GM21528 (cell line): Measurements from ENCODE around the gene TEAD3.

ENCODE experiments used
- ATAC-seq: cut with Tn5 transposase; IDR thresholded peaks from one replicate; pipeline ENCODE4 v1.9.1; 2021; ENCODE audit warnings: mild to moderate bottlenecking, moderate library complexity; ENCODE audit not compliant: unreplicated experiment, low FRiP score

The TEAD3 gene

GRCh38 chr6:35478259-35478658 is 18.6 kb downstream of the TEAD3 start:
- ATAC-seq, result no peak

DNA sequence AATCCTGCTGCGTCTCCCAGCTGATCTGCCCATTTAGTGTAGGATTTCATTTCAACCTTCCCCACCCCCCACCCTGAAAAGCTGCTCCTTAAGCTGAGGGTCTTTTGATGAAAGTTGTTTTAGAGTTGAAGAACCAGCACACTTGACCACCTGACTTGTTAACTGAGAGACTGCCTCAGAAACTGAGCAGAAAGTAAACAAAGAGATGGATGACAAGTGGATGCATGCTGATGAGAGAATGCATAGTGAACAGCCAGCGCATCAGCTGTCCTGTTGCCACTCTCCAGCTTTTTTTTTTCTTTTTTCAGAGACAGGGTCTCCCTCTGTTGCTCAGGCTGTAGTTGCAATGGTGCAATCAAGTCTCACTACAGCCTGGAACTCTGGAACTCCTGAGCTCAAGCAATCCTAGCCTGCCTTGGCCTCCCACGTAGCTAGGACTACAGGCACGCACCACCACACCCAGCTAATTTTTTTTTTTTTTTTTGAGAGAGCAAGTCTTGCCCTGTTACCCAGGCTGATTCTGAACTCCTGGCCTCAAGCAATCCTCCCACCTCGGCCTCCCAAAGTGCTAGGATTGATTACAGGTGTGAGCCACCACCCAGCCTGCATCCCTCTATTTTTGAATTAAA is 19.2 kb downstream of the TEAD3 start:
- ATAC-seq, result no peak

- ATAC-seq, result no peak
Measured at GRCh38 chr6:35477028-35477427, 19.9 kb downstream of the TEAD3 start.

DNA sequence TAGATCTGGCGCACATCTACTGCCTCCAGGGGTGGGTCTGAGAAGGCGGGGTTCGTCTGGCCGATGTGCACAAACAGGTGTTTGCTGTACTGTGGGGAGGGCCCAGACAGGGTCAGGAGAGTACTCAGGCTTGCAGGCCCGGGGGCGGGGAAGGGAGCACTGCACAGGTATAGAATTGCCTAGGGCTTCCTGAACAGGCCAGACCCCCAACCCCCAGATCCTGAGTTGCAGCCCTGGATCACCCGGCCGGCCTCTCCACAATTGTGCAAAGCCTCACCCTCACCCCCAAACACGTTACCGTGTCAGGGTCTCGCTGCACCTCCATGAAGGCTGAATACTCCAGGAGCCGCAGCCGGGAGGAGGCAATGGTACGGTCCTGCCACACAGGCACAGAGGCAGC is 20.9 kb downstream of the TEAD3 start:
- ATAC-seq, result no peak

- ATAC-seq, result no peak
Measured at GRCh38 chr6:35475573-35475972, 21.3 kb downstream of the TEAD3 start.

DNA sequence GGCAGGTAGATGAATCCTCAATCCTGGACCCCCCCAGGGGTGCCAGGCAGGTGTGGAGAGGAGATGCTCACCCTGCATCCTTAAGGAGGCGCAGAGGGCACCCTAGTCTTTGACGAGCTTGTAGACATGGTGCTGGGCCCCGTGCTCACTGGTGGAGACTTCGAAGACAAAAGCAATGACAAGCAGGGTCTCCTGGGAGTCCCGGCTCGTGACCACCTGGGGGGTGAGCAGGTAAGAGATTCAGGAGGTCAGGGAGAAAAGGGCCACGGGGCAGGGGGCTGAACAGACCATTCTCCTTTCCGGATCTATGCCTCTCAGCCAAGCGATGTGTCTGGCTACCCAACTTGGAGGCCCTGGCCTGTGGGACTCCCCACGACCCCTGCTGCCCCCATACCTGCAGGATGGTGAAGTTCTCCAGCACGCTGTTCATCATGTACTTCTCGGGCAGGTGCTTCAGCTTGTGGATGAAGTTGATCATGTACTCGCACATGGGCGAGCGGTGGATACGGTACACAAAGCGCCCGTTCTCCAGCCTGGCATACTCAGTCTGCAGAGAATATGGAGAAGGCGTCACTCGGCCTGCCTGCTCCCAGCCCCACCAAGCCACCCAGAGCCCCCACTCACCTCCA is 21.8 kb downstream of the TEAD3 start:
- no peak for ATAC-seq

GRCh38 chr6:35474131-35474941 is 22.5 kb downstream of the TEAD3 start:
- no peak for ATAC-seq

GRCh38 chr6:35473850-35474130 is 23.1 kb downstream of the TEAD3 start:
- no peak for ATAC-seq

DNA sequence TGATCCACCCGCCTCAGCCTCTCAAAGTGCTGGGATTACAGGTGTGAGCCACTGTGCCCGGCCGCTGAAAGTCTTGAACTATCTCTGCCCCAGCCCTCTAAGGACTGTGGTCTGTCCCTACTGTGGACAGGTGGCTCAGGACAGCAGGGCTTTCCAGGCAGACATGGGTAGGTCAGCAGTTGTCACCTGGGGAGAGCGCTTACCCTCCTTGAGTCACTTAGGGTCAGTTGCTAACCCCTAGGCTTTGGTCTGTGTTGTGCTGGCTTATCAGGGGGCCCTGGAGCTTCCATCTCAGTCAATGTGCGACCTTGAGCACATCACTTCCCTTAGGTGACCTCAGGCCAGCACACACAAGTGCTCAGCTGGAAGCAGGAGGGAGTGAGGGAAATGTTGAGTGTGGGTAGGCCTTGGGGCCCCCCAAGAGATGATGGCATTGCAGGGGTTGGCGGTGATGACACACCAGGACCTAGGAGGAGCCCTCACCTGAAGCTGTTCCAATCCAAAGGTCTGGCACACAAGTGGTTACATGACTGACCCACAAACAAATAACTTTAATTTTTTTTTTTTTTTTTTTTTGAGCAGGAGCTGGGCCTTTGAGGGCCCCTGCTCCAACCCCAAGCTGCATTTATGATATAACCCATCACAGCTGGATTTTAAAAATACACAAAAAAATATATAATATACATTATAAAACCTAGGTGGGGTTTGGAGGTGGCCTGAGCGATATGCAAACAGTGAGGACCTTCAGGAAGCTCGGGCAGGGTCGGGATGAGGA is 23.6 kb downstream of the TEAD3 start:
- no peak for ATAC-seq

GRCh38 chr6:35471836-35472345 is 25.0 kb downstream of the TEAD3 start:
- no peak for ATAC-seq

GRCh38 chr6:35470663-35471120 is 26.2 kb downstream of the TEAD3 start:
- ATAC-seq, result no peak

- no peak for ATAC-seq
Measured at GRCh38 chr6:35469751-35470662, 26.9 kb downstream of the TEAD3 start.

GRCh38 chr6:35468980-35469750 is 27.7 kb downstream of the TEAD3 start:
- no peak for ATAC-seq

DNA sequence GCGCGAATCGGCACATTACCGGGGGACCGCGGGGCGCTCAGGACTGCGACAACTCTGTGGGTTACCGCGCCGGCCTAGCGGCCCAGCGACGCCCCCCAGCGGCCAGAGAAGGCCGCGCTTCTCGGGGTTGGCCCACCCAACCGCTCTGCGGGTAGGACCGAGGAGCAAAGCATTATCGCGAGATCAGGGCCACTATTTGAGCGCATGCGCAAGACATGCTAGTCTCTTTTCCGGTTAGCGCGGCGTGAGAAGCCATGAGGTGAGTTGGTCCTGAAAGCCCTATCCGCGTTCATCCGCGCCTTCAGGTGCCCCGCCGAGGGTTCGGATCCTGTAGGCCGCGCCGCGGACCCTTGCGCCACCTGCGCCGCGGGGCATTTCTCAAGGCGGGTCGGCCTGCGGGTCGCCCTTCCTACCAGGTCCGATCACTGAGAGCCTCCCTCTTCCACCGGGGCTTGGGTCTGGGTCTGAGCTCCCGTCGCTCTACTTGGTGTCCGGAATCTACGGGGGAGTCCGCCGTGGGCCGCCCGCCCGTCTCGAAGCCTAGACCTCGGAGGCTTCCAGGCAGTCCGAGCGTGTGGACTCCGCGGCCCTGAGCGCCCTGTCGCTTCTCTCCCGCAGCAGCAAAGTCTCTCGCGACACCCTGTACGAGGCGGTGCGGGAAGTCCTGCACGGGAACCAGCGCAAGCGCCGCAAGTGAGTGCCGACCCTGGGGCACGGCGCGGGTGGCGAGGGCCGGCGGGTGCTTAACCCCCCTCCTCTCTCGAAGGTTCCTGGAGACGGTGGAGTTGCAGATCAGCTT is 28.5 kb downstream of the TEAD3 start, which contains the start of gene RPL10A:
Gene RPL10A (plus strand): TSS at position 221 of the 799 bp plus-strand sequence. CDS start 34 bp downstream, at position 255.
- ATAC-seq, result peak; percentile 70

DNA sequence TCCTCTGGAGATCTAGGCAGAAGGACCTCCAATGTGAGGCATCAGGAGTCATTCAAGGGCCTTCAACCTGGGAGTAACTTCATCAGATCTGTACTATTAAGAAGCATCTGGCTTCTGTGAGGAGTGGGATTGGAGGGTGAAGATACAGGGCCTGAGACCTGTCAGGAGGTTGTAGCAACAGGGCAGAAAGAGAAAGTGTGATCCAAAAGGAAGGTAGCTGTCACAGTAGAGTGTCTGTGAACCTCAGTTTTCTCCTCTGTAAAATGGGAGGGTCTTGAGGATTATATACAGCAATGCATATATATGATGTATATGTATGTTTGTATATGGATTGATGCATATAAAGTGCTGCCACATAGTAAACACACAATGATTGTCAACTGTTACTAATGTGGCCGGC is 31.2 kb downstream of the TEAD3 start:
- no peak for ATAC-seq

GRCh38 chr6:35463292-35463691 is 33.6 kb downstream of the TEAD3 start:
- no peak for ATAC-seq

- ATAC-seq, result no peak
Measured at GRCh38 chr6:35461270-35461669, 35.6 kb downstream of the TEAD3 start.

DNA sequence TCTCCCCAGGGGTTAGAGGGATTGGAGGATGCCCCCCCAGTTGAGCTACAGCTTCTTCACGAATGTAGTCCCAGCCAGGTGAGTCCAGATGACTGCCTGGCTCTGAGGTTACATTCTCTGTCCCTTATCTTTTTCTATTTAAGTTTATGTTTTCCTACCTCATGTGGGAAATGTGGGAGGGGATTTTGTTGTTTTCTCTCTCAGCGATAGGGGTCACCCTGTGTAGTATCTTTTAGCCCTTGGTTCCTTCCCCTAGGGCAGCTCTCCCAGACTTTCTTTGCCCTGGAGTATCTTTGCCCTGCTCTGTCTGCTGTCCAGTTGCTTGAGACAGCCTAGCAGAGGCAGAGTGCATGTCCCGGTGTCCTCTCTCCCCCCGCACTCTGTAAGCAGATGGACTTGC is 39.0 kb downstream of the TEAD3 start:
- ATAC-seq, result no peak
